Loucy (cell line): Measurements from ENCODE around the gene LDLRAD4.

ENCODE experiments used
- CTCF ChIP-seq: fragments of 200-600 bp; sonication (generic); conservative IDR thresholded peaks from 2 replicates; pipeline ENCODE4 v1.5.1; 2014; ENCODE audit warnings: mild to moderate bottlenecking, antibody characterized with exemption, low read length
- EZH2phosphoT487 ChIP-seq: fragments of 200-600 bp; IDR thresholded peaks from 2 replicates; pipeline ENCODE4 v1.6.1; 2018; ENCODE audit warnings: antibody characterized with exemption, mild to moderate bottlenecking, moderate library complexity, borderline replicate concordance

DNA sequence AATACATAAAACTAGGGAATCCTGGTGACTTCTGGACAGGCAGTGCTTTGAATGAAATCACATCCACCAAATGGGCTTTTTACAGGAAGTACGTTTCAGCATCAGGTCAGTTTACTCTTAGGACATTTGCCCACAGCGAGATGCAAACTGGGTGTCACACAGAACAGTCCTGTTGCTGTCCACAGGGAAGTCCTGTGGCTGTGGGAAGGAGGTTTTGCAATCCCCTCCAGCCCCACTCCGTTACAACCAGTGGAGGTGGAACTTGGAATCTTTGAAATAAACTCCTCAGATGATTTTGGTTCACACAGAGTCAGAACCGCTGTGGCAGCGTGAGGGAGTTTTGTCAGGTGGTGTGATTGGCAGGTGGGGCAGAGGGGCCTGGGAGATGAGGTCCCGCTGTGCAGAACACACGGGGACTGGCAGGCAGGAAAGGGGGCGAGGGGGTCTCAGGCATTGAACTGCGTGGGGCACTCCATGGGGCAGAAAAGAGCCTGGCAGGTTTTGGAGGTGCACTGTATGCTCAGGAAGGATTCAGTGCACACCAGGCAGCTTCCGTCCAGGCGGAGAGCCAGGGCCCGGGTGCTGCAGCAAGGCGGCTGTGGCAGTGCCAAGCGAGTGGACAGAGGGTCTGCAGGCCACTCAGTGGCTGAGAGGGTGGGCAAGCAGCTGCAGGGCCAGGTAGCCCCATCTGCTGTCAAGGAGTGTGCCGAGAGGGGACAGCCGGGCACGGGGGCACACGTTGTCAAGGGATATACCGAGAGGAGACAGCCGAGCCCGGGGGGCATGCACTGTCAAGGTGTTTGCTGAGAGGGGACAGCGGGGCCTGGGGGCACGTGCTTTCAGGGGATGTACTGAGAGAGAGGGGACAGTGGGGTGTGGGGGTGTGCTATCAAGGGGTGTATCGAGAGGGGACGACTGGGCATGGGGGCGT lies 148.7 kb downstream of the LDLRAD4 start:
- TF ChIP-seq CTCF (no peak), EZH2phosphoT487 (no peak)
